ENCODE data around the gene ARCN1. TPM values are rescaled to one million over a fixed set of nuclear protein-coding genes. Genes with fewer than 3 reads are reported as not detected.

ARCN1 gene
- total RNA-seq, 4 donors from 2014 or later = 48.7 to 78.7 (median 65.4) TPM

GRCh38 chr11:118537409-118537980 lies 34.7 kb upstream of the ARCN1 start:
- Histone ChIP-seq H3K36me3 (no peaks in the 10 kb centered on the region), H3K27ac (no peak overlapping the region), H3K27me3 (no peaks in the 10 kb centered on the region), H3K9me3 (no peaks in the 10 kb centered on the region), H3K4me1 (no peaks in the 10 kb centered on the region), H3K4me3 (no peak overlapping the region)
- DNase-seq (no peak), ATAC-seq (no peak)
- intact Hi-C loops (cut with DNase I; ENCODE audit: low total_unique reads) (no loop called here), in situ Hi-C loops (cut with MboI; ENCODE audit: low sequenced_read_pairs in 4 of 4) (no loop called here)
- TF ChIP-seq POLR2A (IDR thresholded peaks at IDR 0.05) (no peak), CTCF (IDR thresholded peaks at IDR 0.05 in 4 of 5, conservative IDR thresholded peaks at IDR 0.05 in 1 of 5) (no peak)

GRCh38 chr11:118544010-118544646 lies 28.1 kb upstream of the ARCN1 start:
- DNase-seq = no peak
- ATAC-seq = no peak
- Histone ChIP-seq H3K36me3 (peaks cover 0 to 27% of the 10 kb centered on the region in 2 donors), H3K4me3 (no peak overlapping the region), H3K27me3 (no peaks in the 10 kb centered on the region), H3K9me3 (no peaks in the 10 kb centered on the region), H3K4me1 (no peaks in the 10 kb centered on the region), H3K27ac (no peak overlapping the region)
- TF ChIP-seq CTCF (IDR thresholded peaks at IDR 0.05 in 4 of 5, conservative IDR thresholded peaks at IDR 0.05 in 1 of 5) (no peak), POLR2A (IDR thresholded peaks at IDR 0.05) (no peak)
- intact Hi-C loops (cut with DNase I; ENCODE audit: low total_unique reads) = no loop called here
- in situ Hi-C loops (cut with MboI; ENCODE audit: low sequenced_read_pairs in 4 of 4) = no loop called here

GRCh38 chr11:118544647-118545010 lies 27.6 kb upstream of the ARCN1 start:
- no peak for TF ChIP-seq CTCF (IDR thresholded peaks at IDR 0.05 in 4 of 5, conservative IDR thresholded peaks at IDR 0.05 in 1 of 5)
- no peak for TF ChIP-seq POLR2A (IDR thresholded peaks at IDR 0.05)
- in situ Hi-C loops (cut with MboI; ENCODE audit: low sequenced_read_pairs in 4 of 4) = no loop called here
- no peak for DNase-seq
- no peak for ATAC-seq
- peaks cover 0 to 27% of the 10 kb centered on the region in 2 donors for H3K36me3 ChIP-seq
- no peaks in the 10 kb centered on the region for H3K4me1 ChIP-seq
- H3K4me3 ChIP-seq = no peak overlapping the region
- no peak overlapping the region for H3K27ac ChIP-seq
- intact Hi-C loops (cut with DNase I; ENCODE audit: low total_unique reads) = no loop called here
- H3K9me3 ChIP-seq = no peaks in the 10 kb centered on the region
- H3K27me3 ChIP-seq = no peaks in the 10 kb centered on the region

GRCh38 chr11:118545533-118545932 lies 26.7 kb upstream of the ARCN1 start:
- Histone ChIP-seq H3K4me3 (no peak overlapping the region), H3K27ac (no peak overlapping the region), H3K4me1 (no peaks in the 10 kb centered on the region), H3K27me3 (no peaks in the 10 kb centered on the region), H3K9me3 (no peaks in the 10 kb centered on the region), H3K36me3 (peaks cover 0 to 27% of the 10 kb centered on the region in 2 donors)
- intact Hi-C loops (cut with DNase I; ENCODE audit: low total_unique reads) = no loop called here
- in situ Hi-C loops (cut with MboI; ENCODE audit: low sequenced_read_pairs in 4 of 4) = no loop called here
- TF ChIP-seq CTCF (IDR thresholded peaks at IDR 0.05 in 4 of 5, conservative IDR thresholded peaks at IDR 0.05 in 1 of 5) (no peak), POLR2A (IDR thresholded peaks at IDR 0.05) (no peak)
- no peak for DNase-seq
- no peak for ATAC-seq
